Glutamatergic neuron (in vitro differentiated cells): ENCODE results near the gene KLHL2. TPM values are rescaled to one million over a fixed set of nuclear protein-coding genes. Genes with fewer than 3 reads are reported as not detected.

ENCODE experiments used
- DNase-seq: peaks from one replicate; pipeline ENCODE4 v3.0.0; 2022
- H3K27ac Mint-ChIP-seq: one replicate; pipeline ENCODE4 v1.8.0; 2020; ENCODE audit warnings: mild to moderate bottlenecking, mixed read lengths, inconsistent platforms; ENCODE audit not compliant: unreplicated experiment
- H3K27me3 Mint-ChIP-seq: one replicate; pipeline ENCODE4 v1.8.0; 2020; ENCODE audit warnings: mild to moderate bottlenecking, moderate library complexity, mixed read lengths, inconsistent platforms; ENCODE audit not compliant: unreplicated experiment
- H3K36me3 Mint-ChIP-seq: one replicate; pipeline ENCODE4 v1.8.0; 2020; ENCODE audit warnings: mild to moderate bottlenecking, mixed read lengths, inconsistent platforms; ENCODE audit not compliant: unreplicated experiment
- H3K4me1 Mint-ChIP-seq: one replicate; pipeline ENCODE4 v1.8.0; 2020; ENCODE audit warnings: mild to moderate bottlenecking, low read depth, mixed read lengths, inconsistent platforms; ENCODE audit not compliant: unreplicated experiment
- H3K4me3 Mint-ChIP-seq: one replicate; pipeline ENCODE4 v1.8.0; 2020; ENCODE audit warnings: mild to moderate bottlenecking, mixed read lengths, inconsistent platforms; ENCODE audit not compliant: unreplicated experiment
- H3K9me3 Mint-ChIP-seq: one replicate; pipeline ENCODE4 v1.8.0; 2020; ENCODE audit warnings: mild to moderate bottlenecking, moderate library complexity, mixed read lengths, inconsistent platforms; ENCODE audit not compliant: unreplicated experiment
- total RNA-seq: library from RNA; stranded (reverse); fragmentation: NEBNext Ultra II Directional; extraction: Animal tissue kit (Norgen Biotek cat#: 25700); gene quantifications from one replicate; pipeline ENCODE4 v1.2.1, GENCODE V29; 2021; ENCODE audit not compliant: unreplicated experiment
- TF ChIP-seq, protein P1 (sequence below): fragments of 200-600 bp; sonication (generic); IDR thresholded peaks from one replicate; pipeline ENCODE4 v1.5.0; 2021; ENCODE audit not compliant: partially characterized antibody, unreplicated experiment

Gene KLHL2
- total RNA-seq, 1 donor from 2014 or later = 19.7 TPM

- H3K4me1 Mint-ChIP-seq = no peaks in the 10 kb centered on the region
- TF ChIP-seq, protein P1, sequence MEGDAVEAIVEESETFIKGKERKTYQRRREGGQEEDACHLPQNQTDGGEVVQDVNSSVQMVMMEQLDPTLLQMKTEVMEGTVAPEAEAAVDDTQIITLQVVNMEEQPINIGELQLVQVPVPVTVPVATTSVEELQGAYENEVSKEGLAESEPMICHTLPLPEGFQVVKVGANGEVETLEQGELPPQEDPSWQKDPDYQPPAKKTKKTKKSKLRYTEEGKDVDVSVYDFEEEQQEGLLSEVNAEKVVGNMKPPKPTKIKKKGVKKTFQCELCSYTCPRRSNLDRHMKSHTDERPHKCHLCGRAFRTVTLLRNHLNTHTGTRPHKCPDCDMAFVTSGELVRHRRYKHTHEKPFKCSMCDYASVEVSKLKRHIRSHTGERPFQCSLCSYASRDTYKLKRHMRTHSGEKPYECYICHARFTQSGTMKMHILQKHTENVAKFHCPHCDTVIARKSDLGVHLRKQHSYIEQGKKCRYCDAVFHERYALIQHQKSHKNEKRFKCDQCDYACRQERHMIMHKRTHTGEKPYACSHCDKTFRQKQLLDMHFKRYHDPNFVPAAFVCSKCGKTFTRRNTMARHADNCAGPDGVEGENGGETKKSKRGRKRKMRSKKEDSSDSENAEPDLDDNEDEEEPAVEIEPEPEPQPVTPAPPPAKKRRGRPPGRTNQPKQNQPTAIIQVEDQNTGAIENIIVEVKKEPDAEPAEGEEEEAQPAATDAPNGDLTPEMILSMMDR = no peak
- no peak for DNase-seq
- H3K36me3 Mint-ChIP-seq = no peaks in the 10 kb centered on the region
- peaks cover 4% of the 10 kb centered on the region for H3K9me3 Mint-ChIP-seq
- no peak overlapping the region for H3K27ac Mint-ChIP-seq
- H3K4me3 Mint-ChIP-seq = no peak overlapping the region
- no peaks in the 10 kb centered on the region for H3K27me3 Mint-ChIP-seq
Observed at GRCh38 chr4:165192956-165193355, 14.4 kb upstream of the KLHL2 start.

DNA sequence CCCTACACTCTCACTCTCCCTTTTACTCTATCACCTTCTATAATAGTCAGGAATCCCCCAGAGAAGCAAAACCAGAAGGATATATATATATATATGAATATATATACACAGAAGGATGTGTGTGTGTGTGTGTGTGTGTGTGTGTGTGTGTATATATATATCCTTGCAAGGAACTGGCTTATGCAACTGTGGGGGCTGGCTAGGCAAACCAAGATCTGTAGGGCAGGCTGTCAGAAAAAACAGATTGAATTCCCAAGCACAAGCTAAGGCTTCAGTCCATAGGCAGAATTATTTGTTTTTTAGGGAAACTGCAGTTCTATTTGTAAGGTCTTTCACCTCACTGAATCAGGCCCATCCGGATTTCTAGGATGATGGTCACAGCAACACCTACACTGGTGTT is 13.0 kb upstream of the KLHL2 start:
- no peak overlapping the region for H3K4me3 Mint-ChIP-seq
- no peaks in the 10 kb centered on the region for H3K4me1 Mint-ChIP-seq
- H3K36me3 Mint-ChIP-seq = no peaks in the 10 kb centered on the region
- H3K27ac Mint-ChIP-seq = no peak overlapping the region
- H3K9me3 Mint-ChIP-seq = peaks cover under 1% of the 10 kb centered on the region
- TF ChIP-seq, protein P1 = no peak
- DNase-seq = no peak
- H3K27me3 Mint-ChIP-seq = no peaks in the 10 kb centered on the region

DNA sequence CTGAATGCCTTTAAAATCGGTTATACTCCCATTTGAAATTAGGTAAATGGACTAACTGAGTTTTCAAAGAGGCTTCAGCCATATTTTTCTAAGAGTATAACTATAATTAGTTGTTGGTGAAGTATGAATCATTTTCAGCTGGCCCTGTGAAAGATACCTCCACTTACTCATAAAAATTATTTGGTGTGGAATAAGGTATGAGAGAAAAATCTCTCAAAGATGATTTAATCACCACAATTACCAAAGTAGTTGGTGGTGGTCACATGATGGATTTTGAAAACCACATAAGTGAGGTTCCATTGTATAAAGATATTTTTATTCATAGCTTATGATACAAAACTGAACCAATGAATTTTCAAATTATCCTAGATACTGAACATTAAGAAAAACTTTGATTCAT is 9.0 kb upstream of the KLHL2 start:
- TF ChIP-seq, protein P1 = no peak
- Mint-ChIP-seq H3K9me3 (peaks cover 2% of the 10 kb centered on the region), H3K4me3 (no peak overlapping the region), H3K27me3 (no peaks in the 10 kb centered on the region), H3K36me3 (no peaks in the 10 kb centered on the region), H3K27ac (no peak overlapping the region), H3K4me1 (no peaks in the 10 kb centered on the region)
- DNase-seq = no peak

- Mint-ChIP-seq H3K4me3 (no peak overlapping the region), H3K27me3 (no peaks in the 10 kb centered on the region), H3K36me3 (no peaks in the 10 kb centered on the region), H3K9me3 (peaks cover 2% of the 10 kb centered on the region), H3K27ac (no peak overlapping the region), H3K4me1 (no peaks in the 10 kb centered on the region)
- no peak for DNase-seq
- TF ChIP-seq, protein P1 = no peak
Observed at GRCh38 chr4:165199286-165199685, 8.1 kb upstream of the KLHL2 start.

GRCh38 chr4:165199722-165200121 is 7.6 kb upstream of the KLHL2 start:
- Mint-ChIP-seq H3K4me3 (no peak overlapping the region), H3K4me1 (no peaks in the 10 kb centered on the region), H3K27ac (no peak overlapping the region), H3K36me3 (no peaks in the 10 kb centered on the region), H3K27me3 (no peaks in the 10 kb centered on the region), H3K9me3 (peaks cover 2% of the 10 kb centered on the region)
- no peak for DNase-seq
- TF ChIP-seq, protein P1 = no peak
